ENCODE data around the gene AANAT.

DNA sequence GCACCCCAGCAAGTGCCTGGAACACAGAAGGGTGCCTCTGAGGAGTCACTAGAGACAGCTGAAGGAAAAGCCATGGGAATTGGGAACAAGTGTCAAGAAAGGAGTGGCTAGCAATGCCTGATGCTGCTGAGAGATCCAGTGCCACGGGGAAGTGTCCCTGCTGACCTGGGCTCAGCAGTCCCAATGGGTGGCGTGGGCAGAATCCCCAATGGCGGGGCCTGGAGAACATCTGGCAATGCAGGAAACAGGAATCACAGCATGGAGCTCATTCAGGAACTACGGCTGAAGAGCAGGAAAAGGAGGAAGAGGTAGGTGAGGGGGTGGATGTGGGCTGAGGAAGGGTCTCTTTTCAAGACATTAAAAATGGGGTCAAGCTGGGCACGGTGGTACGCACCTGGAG lies 44.5 kb upstream of the AANAT start:
- TF ChIP-seq CTCF (conservative IDR thresholded peaks at IDR 0.05 in 1 of 2, IDR thresholded peaks at IDR 0.05 in 1 of 2; ENCODE audit: extremely low read depth in 1 of 2, insufficient read depth in 1 of 2, low read depth in 1 of 2, low read length in 2 of 2) (no peak), EZH2 (IDR thresholded peaks at IDR 0.05; ENCODE audit: borderline replicate concordance, low read length) (no peak)

Data from mammary epithelial cell (primary cell).